ENCODE measurements around the gene IER3IP1.

DNA sequence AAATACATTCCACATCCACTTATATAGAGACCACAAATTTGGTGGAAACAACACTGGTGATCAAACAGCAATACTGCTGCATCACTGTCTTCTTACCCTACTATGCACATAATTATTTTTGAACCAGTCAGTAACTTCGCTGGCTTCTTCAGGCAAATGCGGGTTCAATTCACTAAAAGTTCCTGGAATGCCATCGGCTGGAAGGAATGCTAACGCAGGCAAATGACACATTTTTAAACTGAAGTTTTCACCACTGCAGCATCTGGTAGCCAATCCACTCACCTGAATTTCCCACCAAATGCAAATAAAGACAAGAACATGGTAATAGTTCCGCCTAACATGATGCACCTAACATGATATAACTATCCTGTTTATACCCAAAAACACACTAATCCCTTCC lies 15.9 kb downstream of the IER3IP1 start:
- TF ChIP-seq, protein P1, sequence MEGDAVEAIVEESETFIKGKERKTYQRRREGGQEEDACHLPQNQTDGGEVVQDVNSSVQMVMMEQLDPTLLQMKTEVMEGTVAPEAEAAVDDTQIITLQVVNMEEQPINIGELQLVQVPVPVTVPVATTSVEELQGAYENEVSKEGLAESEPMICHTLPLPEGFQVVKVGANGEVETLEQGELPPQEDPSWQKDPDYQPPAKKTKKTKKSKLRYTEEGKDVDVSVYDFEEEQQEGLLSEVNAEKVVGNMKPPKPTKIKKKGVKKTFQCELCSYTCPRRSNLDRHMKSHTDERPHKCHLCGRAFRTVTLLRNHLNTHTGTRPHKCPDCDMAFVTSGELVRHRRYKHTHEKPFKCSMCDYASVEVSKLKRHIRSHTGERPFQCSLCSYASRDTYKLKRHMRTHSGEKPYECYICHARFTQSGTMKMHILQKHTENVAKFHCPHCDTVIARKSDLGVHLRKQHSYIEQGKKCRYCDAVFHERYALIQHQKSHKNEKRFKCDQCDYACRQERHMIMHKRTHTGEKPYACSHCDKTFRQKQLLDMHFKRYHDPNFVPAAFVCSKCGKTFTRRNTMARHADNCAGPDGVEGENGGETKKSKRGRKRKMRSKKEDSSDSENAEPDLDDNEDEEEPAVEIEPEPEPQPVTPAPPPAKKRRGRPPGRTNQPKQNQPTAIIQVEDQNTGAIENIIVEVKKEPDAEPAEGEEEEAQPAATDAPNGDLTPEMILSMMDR (IDR thresholded peaks at IDR 0.05; ENCODE audit: insufficient read depth, low read length, poor library complexity, severe bottlenecking) = no peak
- no peak for TF ChIP-seq EZH2phosphoT487 (conservative IDR thresholded peaks at IDR 0.05; ENCODE audit: low read length)
